Epithelial cell of proximal tubule (primary cell): ENCODE results near the gene ZMIZ1. TPM values are rescaled to one million over a fixed set of nuclear protein-coding genes. Genes with fewer than 3 reads are reported as not detected.
A peak's percentile ranks its signal among the peaks of the same experiment; 100 is the strongest.

ENCODE experiments used
- DNase-seq: peaks from one replicate; pipeline ENCODE4 v3.0.0-alpha.2; 2011; ENCODE audit warnings: low read depth
- H3K4me3 ChIP-seq: 2 replicates; pipeline ENCODE4 v1.5.1; 2011; ENCODE audit warnings: low read depth, mild to moderate bottlenecking, low read length
- CTCF ChIP-seq: conservative IDR thresholded peaks from 2 replicates; pipeline ENCODE4 v1.5.1; 2012; ENCODE audit warnings: low read depth, mild to moderate bottlenecking, low read length
- total RNA-seq: library from RNA; depleted of rRNA; stranded (reverse); fragments of >200 nt; gene quantifications from 2 replicates; pipeline ENCODE4 v1.2.3, GENCODE V29; 2015

The ZMIZ1 gene
- total RNA-seq, 1 donor from 2014 or later, result 21.4 TPM

DNA sequence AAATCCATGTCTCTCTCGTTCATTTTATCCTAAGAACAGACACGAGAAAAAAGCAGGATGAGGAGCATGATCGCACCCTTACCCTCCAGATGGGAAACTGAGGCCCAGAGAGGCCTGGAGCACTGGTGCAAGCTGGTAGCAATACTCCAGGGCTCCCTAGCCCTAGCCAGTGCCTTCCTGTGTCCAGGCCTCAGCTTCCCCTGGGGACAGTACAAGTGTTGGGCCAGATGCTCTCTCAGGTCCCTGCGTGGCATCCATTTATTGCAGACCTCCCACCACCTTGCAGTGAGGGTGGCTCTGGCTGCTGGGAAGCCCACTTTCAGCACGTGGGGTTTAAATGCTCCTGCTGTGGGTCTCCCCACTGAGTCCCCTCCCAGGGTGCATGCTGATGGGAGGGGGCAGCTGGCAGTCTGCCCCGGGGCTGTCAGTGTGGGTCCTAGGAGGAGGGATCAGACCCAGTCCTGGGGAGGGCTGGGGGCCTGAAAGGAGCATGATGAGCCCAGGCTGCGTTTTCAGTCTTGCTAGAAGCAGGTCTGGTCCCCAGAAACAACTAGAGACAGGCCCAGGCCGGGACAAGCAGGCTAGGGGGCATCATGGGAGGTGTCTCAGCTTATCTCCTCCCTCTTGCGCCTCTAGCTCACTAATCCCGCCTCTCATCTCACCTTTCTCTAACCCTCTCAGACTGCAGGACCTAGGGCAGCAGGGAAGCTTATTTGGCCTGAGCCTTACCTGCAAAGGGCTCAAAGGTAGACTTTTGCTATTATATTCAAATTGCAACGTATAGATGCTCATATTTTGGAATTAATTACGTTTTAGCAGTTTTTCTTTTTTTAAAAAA lies 277.8 kb downstream of the ZMIZ1 start:
- peak overlapping the region; percentile 14 for H3K4me3 ChIP-seq
- DNase-seq, result no peak
- TF ChIP-seq CTCF, result no peak

DNA sequence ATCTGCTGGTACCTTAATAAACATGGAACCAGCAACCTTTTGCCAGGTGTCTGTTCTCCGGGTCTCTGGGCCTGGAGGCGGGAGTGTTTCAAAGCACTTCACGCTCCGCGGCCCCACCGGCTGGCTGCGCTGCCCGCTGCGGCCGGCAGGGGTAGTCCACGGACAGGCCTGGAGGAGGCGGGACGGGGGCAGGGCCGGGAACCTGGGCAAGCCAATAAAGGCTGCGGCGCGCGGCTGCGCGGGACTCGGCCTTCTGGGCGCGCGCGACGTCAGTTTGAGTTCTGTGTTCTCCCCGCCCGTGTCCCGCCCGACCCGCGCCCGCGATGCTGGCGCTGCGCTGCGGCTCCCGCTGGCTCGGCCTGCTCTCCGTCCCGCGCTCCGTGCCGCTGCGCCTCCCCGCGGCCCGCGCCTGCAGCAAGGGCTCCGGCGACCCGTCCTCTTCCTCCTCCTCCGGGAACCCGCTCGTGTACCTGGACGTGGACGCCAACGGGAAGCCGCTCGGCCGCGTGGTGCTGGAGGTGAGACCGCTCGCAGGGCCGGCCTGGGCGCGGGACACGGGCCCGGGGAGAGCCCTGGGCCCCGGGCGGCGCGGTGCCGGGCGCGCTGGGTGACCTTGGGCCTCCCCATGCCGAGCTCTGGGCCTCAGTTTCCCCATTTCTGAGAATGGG lies 278.6 kb downstream of the ZMIZ1 start, which contains the start of gene PPIF:
PPIF (plus strand) TSS at position 244 of the 668 bp plus-strand sequence; CDS start at position 324, 80 bp downstream.
- no peak for DNase-seq
- H3K4me3 ChIP-seq, result peak within 1 kb of the TSS; percentile 71
- peak; percentile 75 for TF ChIP-seq CTCF

DNA sequence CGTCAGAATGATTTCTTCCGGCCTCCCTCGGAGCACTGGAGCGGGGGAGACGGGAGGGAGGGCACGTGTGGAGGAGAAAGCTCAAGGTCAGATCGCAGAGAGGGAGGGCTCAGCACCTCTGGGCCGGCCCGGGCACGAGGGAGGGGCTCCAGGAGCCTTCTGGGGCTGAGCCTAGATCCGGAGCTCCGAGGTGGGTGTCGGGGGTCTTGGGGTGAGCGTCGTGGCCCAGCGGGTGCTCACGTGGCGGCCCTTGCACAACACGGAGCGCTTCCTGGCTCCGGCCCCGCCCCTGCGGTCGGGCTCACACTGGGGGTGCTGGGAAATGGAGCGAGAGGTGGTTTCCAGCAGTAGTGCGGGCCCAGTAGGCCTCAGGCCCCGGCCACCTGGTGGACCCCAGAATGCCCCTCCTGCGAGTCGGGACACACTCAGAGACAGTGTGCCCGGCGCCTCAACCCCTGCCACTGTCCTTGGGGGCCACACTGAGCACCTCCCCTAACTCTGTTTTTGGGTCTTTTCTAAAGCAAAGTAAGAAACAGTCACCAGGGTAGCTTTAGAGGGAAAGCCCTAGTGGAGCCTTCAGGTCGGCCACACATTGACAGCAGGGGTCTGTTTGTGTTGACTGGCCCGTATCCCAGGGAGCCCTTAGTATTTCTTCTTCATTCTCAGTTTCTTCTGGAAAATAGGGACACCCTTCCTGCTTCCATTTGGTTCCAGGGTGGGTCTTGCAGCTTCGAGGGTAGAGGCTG lies 279.3 kb downstream of the ZMIZ1 start:
- peak overlapping the region; percentile 71 for H3K4me3 ChIP-seq
- DNase-seq, result no peak
- TF ChIP-seq CTCF, result peak; percentile 14

GRCh38 chr10:79348640-79348988 lies 279.8 kb downstream of the ZMIZ1 start:
- no peak for DNase-seq
- no peak for TF ChIP-seq CTCF

DNA sequence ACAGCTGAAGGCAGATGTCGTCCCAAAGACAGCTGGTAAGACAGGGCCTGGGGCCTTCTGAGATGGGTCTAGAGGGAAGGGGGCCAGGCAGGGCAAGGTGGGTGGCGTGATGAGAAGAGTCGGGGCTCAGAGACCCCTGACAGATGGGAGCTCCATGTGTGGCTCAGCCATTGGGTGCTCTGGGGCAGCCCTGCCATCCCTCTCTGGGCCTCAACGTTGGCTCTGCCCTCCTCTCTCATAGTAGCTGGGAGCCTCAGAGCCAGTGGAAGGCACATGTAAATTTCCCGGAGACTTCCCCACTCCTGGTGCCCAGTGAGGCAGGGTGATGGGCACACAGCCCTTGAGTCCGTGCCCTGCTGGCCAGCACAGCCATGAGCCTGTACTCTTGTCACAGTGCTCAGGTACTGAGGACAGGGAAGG lies 280.3 kb downstream of the ZMIZ1 start:
- TF ChIP-seq CTCF, result no peak
- H3K4me3 ChIP-seq, result peak overlapping the region; percentile 71

More at GRCh38 chr10:79348640-79348988, 279.8 kb downstream of the ZMIZ1 start:
- peak overlapping the region; percentile 71 for H3K4me3 ChIP-seq

GRCh38 chr10:79349766-79350406 lies 281.1 kb downstream of the ZMIZ1 start:
- no peak for DNase-seq
- no peak overlapping the region for H3K4me3 ChIP-seq
- no peak for TF ChIP-seq CTCF

More for the DNA sequence above, 280.3 kb downstream of the ZMIZ1 start:
- no peak for DNase-seq
